GM19463 (cell line): Measurements from ENCODE around the gene RAP1GAP2.

Experiments
- ATAC-seq: cut with Tn5 transposase; IDR thresholded peaks from one replicate; pipeline ENCODE4 v1.9.1; 2021; ENCODE audit warnings: mild to moderate bottlenecking, moderate library complexity; ENCODE audit not compliant: unreplicated experiment

The RAP1GAP2 gene

DNA sequence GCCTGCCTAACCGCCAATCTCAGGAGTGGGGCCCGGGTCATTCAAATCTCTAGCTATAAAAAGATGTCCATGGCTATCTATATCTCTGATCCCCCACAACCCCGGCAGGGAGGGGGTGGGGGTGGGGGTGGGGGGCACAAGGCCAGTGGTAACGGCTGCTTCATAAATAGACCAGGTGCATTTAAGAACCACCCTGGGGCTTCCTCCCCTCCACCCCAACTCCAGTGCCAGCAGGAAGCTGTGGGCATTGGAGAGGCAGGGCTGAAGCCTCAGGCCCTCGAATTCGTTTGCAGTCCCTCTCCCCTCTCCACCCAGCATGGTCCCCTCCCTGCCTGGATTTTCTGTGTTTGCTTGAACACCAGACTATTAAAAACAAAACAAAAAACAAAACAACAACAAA lies 56.0 kb downstream of the RAP1GAP2 start:
- no peak for ATAC-seq

GRCh38 chr17:2852729-2853282 lies 56.6 kb downstream of the RAP1GAP2 start:
- ATAC-seq: no peak

- no peak for ATAC-seq
Observed at GRCh38 chr17:2853283-2854142, 57.3 kb downstream of the RAP1GAP2 start.

DNA sequence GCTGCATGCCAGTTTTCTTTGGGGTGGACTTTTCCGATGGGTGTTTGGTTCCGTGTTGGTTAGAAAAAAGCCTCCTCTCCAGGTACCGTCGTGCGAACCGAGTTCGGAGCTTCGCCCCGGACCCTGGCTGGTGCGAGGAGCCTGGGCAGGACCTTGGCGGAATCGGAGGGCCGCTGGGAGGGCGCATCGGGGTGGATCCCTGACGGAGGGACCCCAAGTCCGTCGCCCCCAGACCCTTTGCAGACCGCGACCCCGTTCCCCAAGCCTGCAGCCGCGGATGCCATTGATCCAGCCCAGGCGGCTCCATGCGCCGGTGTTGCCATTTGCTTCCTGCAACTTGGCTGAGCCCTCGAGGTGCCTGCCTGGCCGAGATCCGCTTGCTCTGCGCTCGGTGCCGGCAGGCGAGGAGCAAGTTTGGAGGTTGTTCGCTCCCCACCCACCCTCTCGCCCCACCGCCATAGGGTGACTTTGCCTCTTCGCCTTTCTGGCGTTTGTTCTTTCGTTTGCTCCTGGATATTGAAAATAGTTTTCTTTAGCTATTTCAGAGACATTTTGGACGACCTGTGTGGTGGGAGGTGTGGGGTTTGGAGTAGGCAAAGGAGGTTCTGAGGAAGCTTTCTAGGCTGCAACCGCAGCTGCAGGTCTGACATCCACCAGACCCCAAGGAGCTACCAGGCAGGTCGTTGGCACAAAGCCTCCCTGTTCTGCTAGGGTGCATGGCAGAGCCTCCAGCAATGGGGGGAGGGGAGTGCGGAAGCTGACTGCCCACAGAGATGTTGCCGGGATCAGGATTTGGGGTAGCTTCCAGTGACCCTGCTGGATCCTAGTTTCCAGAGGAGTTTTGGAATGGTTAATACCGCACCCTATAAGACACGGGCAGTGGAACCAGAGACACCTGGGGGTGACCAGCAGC lies 58.2 kb downstream of the RAP1GAP2 start:
- no peak for ATAC-seq

- ATAC-seq: no peak
Observed at GRCh38 chr17:2855063-2855600, 58.9 kb downstream of the RAP1GAP2 start.

DNA sequence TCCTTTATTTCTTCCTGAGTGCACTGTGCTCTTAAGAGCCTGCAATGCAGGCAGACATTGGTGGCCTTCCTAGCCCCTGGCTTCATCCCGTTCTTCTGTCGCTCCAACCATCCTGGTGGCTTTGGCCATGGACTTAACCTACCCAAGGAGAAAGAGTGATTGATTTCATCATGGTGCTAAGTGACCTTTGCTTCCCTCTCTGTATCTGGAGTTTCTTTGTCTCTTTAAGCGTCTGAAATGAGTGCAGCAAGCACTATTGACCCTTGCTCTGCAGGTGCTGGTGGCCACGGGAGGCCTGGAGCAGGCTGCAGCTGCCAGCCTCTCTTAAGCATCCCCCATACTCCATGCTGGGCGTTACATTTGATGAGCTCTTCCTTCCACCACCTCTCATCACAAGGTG lies 60.5 kb downstream of the RAP1GAP2 start:
- no peak for ATAC-seq

DNA sequence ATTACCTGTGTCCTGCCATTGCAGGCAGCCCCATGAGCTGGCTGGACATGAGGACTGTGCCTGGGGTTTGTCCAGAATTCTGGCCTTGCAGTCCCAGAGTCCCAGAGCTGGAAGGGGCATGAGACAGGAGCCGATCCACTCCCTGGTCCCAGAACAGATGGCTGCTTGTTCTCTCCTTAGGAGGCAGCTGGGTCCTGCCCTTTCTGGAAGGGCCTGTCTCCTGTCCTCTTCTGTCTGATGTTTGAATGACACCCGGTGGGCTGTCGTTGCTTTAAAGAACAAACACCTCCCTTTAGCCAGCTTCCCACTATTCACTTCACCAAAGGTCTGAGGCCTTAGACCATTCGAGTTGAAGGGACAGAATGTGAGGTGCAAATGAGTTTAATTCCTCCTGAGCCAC lies 63.8 kb downstream of the RAP1GAP2 start:
- no peak for ATAC-seq

GRCh38 chr17:2860883-2861282 lies 64.6 kb downstream of the RAP1GAP2 start:
- no peak for ATAC-seq

DNA sequence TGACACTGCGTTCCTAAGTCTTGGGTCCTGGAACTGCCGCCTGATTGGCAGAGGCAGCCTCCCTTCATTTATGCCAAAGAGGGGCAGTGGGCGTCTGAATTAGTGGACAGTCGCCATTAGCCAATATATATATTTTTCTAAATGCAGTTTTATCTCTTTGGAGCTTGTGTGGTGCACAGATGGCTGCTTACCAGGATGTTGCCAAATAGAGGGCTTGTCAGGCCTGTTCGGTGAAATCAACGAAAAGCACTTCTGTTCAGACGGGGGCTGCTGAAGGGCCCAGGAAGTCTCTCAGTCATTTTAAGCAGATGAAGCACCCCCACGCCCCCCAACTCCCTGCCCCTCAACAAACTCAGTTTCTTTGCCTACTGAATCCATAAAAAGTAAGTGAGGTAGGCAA lies 66.0 kb downstream of the RAP1GAP2 start:
- no peak for ATAC-seq

DNA sequence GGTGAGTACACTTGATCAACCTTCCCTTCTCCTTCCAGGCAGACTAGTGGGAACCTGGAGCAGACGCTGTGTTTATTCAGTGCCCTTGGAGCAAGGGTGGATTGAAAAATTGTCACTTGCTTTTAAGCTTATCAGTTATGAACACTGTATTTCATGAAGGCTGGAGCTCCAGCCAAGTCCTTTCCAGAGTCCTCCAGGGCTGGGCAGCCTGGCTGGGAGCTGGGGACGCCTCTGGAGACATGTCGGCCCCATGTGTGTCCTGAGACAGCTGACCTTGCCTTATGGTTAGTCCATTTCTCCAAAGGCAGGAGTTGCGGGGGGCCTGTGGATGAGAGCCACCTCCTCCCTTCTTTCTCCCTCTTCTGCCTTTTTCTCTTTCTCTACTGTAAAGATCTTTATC lies 67.0 kb downstream of the RAP1GAP2 start:
- no peak for ATAC-seq

DNA sequence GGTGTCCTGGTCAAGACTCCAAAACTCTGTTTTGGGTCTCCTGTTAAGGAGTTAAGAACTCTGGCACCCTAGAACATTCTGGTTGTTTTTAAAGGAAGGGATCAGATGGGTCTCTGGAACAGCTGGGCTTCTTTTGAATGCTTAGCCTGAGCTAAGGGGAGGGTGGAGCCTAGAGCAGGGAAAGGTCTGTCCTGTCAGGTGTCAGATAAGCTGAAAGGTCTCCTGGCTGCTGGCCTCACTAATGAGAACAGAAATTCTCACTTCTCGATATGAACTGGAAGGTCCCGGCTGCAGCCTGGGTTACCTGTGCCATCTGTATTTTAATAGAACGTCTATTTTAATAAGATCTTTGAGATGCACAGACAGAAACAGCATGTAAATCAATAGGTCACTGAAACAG lies 69.0 kb downstream of the RAP1GAP2 start:
- ATAC-seq: no peak

- no peak for ATAC-seq
Observed at GRCh38 chr17:2867441-2868424, 71.5 kb downstream of the RAP1GAP2 start.

DNA sequence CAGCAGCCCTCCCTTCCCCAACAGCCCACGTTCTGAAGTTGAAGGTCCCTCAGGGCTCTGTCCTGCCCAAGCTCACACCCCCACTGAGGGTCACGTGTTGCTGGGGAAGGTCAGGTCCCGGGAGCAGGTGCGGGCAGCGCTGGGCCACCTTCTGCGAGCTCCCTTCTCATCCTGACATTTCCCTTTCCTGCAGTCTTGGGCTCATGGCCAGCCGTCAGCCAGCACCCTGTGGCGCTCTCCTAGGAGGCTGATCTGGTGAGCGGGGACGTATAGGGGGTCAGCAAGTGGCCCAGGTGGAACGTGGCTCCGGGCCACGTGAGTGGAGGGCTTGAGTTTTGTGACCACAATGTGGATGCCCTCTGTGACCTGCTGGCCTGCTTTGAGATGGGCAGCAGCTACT lies 73.4 kb downstream of the RAP1GAP2 start:
- ATAC-seq: no peak

GRCh38 chr17:2871205-2871604 lies 75.0 kb downstream of the RAP1GAP2 start:
- no peak for ATAC-seq

- no peak for ATAC-seq
Observed at GRCh38 chr17:2871720-2872119, 75.5 kb downstream of the RAP1GAP2 start.

DNA sequence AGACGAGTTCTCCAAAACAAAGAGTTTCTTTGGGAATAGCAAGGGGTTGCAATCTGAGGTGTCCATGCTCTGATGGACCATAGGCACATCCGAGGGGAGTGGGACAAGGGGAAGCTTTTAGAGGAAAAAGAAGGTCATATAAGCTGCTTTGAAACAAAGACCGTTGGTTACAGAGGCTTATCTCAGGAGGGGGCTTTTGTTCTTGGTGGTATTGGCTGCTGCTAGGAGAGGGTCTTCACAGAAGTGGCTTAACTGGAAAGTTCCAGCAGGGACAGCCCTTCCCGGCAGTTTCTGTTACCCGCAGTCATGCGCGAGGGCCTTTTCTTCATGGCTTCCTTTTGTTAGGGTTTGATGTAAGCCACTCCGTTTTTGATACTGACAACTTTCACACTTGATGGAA lies 76.0 kb downstream of the RAP1GAP2 start:
- ATAC-seq: no peak

GRCh38 chr17:2874189-2874686 lies 78.0 kb downstream of the RAP1GAP2 start:
- ATAC-seq: no peak

GRCh38 chr17:2875608-2876007 lies 79.4 kb downstream of the RAP1GAP2 start:
- ATAC-seq: no peak

GRCh38 chr17:2876467-2876866 lies 80.2 kb downstream of the RAP1GAP2 start:
- no peak for ATAC-seq

GRCh38 chr17:2878751-2879254 lies 82.6 kb downstream of the RAP1GAP2 start:
- ATAC-seq: no peak
